HG02840 (cell line): Measurements from ENCODE around the gene C4BPB.

Experiments used
- ATAC-seq: cut with Tn5 transposase; IDR thresholded peaks from one replicate; pipeline ENCODE4 v1.9.1; 2021; ENCODE audit warnings: mild to moderate bottlenecking, moderate library complexity, moderate number of reproducible peaks; ENCODE audit not compliant: unreplicated experiment, low FRiP score

The C4BPB gene

GRCh38 chr1:207129053-207129452 is 40.4 kb downstream of the C4BPB start:
- no peak for ATAC-seq

GRCh38 chr1:207130252-207131036 is 41.8 kb downstream of the C4BPB start:
- no peak for ATAC-seq

DNA sequence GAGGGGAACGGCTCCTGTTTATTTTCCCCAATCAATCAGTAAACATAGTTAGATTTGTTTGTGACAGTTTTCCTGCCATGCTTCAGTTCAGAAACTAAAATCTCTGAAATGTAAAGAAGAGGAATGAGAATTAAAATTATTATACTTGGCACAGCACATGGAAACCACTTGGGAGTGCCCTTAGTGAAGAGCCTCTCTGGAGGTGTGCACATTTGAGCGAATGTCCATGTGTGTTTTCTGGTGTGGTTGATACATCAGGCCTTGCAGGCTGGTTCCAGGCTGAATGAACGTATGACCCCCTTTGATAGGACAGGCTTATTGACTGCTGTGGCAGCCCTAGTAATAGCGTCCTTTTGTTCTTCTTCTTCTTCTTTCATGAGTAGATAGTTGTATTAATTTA is 42.5 kb downstream of the C4BPB start:
- no peak for ATAC-seq

- no peak for ATAC-seq
Observed at GRCh38 chr1:207134581-207134980, 45.9 kb downstream of the C4BPB start.

DNA sequence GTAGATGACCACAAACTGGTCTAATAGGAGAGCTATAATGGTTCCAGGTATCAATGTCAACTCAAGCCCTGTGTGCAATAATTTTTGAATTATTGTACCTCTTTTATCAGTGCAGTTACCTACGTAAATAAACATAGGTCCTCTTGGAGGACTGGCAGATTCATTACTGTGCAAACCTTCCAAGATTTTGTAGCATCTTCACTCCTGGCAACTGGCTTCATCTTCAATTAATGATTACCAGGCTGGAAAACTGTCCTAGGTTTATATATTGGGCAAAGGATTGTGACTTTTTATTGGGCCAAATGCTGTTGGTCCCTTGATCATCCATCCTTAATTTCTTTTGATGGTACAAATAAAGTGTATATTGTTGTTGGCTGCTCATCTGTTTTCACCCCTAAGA is 51.0 kb downstream of the C4BPB start:
- no peak for ATAC-seq

GRCh38 chr1:207140536-207140935 is 51.9 kb downstream of the C4BPB start:
- no peak for ATAC-seq

DNA sequence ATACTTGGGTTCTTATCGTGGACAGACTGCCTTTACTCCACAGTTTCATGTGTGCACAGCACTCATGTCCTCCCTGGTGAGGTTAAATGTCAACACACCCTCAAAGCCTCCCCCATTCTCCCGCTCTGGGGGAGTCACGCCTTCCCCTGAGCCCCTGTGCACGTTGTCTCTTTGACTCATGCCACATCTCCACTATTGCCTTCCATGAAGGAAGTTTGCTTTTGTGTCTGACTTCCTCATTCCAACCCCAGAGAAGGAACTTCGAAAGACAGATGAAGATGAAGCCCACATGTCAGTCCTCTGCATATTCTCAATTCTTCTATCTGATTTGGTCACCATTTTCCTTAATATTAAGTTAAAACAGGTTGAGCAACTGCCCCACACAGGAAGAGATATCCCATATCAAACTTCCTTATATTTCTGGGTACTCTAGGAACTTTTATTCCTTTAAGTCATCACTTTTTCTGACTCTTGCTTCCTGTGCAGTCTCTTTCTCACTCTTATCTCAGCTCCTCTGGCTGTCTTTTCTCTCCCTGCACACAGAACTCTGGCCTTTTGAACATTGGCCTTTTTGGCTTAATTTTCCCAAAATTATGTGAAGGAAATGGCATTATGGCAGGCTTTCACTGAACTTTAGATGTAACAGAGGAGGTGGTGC is 56.9 kb downstream of the C4BPB start:
- ATAC-seq: no peak
